ENCODE data around the gene FILIP1L.

FILIP1L gene

GRCh38 chr3:99945328-99945995 is 168.8 kb downstream of the FILIP1L start:
- no peak for TF ChIP-seq CTCF (IDR thresholded peaks at IDR 0.05; ENCODE audit: insufficient read depth, low read length, poor library complexity, severe bottlenecking)
- Histone ChIP-seq H3K36me3 (ENCODE audit: control insufficient read depth, insufficient read depth, low read length) (no peaks in the 10 kb centered on the region), H3K27me3 (replicated peaks; ENCODE audit: control insufficient read depth, insufficient read depth, low read length) (no peaks in the 10 kb centered on the region), H3K4me3 (replicated peaks; ENCODE audit: low read depth, low read length) (no peak overlapping the region)
- DNase-seq (ENCODE audit: extremely low read depth, insufficient read length): no peak

DNA sequence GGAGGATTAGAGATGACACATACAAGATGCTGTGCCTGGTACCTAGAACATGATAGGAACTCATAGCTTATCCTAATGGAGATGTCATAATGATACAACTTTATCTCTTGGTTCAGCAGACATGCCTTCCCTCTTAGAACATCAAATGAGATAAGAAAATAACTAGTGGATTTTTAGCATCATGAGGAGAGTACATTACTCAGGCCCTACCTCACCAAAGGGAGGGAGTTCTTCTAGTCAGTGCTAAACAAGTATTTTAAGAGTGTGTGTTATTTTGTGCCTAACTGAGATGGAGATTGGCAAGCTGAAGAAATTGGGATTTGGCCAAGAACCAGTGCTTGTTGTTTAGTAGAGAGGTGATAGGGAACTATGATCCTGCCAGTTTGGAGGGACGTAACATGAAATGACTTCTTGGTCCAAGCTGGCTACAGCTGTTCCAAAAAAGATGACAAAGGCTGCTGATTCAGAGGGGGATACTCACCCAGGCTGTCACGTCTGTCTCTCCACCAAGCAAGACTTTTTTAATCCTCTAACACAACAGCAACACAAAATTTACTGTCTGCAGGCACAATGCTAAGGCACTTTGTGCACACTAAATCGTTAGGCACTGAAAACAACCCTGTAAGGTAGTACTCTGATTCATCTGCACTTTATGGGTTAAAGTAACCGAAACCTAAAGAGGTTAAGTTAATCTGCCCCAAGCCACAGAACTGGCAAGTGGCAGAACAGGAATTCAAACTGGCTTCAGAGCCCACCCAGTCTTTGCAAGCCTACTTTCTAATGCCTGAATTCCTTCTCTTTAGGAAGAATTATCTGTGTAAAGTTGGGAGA is 170.2 kb downstream of the FILIP1L start:
- H3K27me3 ChIP-seq (replicated peaks; ENCODE audit: control insufficient read depth, insufficient read depth, low read length): no peaks in the 10 kb centered on the region
- TF ChIP-seq CTCF (IDR thresholded peaks at IDR 0.05; ENCODE audit: insufficient read depth, low read length, poor library complexity, severe bottlenecking): no peak
- DNase-seq (ENCODE audit: extremely low read depth, insufficient read length): no peak
- no peak overlapping the region for H3K4me3 ChIP-seq (replicated peaks; ENCODE audit: low read depth, low read length)
- no peaks in the 10 kb centered on the region for H3K36me3 ChIP-seq (ENCODE audit: control insufficient read depth, insufficient read depth, low read length)

DNA sequence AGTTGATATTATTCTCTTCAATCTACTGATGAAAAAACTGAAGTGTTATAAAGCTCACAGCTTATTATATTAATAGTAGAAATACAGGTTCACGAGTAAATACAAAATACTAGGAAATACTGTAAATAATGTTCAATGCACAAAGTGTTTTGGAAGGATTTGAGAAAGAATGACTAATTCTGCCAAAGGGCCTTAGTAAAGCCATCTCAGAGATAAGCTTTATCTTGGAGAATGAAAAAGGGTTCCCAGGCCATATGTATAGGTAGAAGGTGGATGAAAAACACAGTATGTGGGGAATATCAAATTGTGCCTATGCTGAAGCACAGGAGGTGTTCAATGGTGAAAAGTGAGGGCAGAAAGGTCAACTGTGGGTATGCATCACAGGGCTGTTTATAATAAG is 173.1 kb downstream of the FILIP1L start:
- no peaks in the 10 kb centered on the region for H3K36me3 ChIP-seq (ENCODE audit: control insufficient read depth, insufficient read depth, low read length)
- TF ChIP-seq CTCF (IDR thresholded peaks at IDR 0.05; ENCODE audit: insufficient read depth, low read length, poor library complexity, severe bottlenecking): no peak
- DNase-seq (ENCODE audit: extremely low read depth, insufficient read length): no peak
- H3K27me3 ChIP-seq (replicated peaks; ENCODE audit: control insufficient read depth, insufficient read depth, low read length): no peaks in the 10 kb centered on the region
- no peak overlapping the region for H3K4me3 ChIP-seq (replicated peaks; ENCODE audit: low read depth, low read length)

DNA sequence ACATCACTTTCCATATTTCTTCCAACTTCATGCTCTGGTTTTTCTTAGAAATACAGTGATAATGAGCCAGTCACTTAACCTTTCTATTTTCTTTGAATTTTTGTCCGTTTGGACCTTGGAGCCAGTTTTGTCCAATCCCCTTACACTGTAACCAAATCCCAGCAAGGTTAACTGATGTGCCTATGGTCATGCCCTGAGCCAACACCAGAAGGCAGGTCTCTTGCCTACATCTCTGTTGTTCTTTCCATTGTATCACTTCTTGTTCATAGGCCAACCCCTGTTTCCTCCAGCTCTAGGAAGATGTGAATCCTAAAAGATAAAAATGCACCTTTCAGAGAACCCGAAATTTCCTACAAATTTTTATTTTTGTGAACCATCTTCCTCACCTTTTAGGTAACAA is 174.0 kb downstream of the FILIP1L start:
- no peak for TF ChIP-seq CTCF (IDR thresholded peaks at IDR 0.05; ENCODE audit: insufficient read depth, low read length, poor library complexity, severe bottlenecking)

DNA sequence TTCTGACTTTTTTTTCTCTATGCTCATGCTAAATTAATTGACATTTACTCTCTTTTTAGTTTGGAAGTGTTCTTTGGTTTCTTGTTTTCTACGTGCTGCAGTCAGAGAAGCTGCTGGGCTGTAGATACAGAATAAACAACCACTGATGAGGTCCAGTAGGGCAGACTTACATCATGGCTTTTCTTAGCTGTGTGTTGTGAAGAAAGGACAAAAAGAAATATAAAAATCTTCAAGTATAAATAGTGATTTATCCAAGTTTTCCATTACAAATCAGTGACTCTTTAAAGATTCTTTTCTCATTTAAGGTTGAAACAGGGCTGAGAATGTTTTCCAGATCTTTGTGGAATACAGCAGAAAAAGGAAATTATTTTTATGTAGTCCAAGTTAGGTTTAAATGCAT is 174.4 kb downstream of the FILIP1L start:
- Histone ChIP-seq H3K27me3 (replicated peaks; ENCODE audit: control insufficient read depth, insufficient read depth, low read length) (no peaks in the 10 kb centered on the region), H3K4me3 (replicated peaks; ENCODE audit: low read depth, low read length) (no peak overlapping the region), H3K36me3 (ENCODE audit: control insufficient read depth, insufficient read depth, low read length) (no peaks in the 10 kb centered on the region)
- no peak for TF ChIP-seq CTCF (IDR thresholded peaks at IDR 0.05; ENCODE audit: insufficient read depth, low read length, poor library complexity, severe bottlenecking)
- no peak for DNase-seq (ENCODE audit: extremely low read depth, insufficient read length)

More for the DNA sequence above, 174.0 kb downstream of the FILIP1L start:
- H3K36me3 ChIP-seq (ENCODE audit: control insufficient read depth, insufficient read depth, low read length): no peaks in the 10 kb centered on the region
- no peak for DNase-seq (ENCODE audit: extremely low read depth, insufficient read length)
- H3K27me3 ChIP-seq (replicated peaks; ENCODE audit: control insufficient read depth, insufficient read depth, low read length): no peaks in the 10 kb centered on the region
- no peak overlapping the region for H3K4me3 ChIP-seq (replicated peaks; ENCODE audit: low read depth, low read length)

Measured in GM06990 (cell line).